ENCODE measurements around the gene TUBG2.
"Not testable (repeated sequence)": the region's sequence is repeated elsewhere in the genome, so short reads cannot be mapped to it uniquely, and the experiment has no call there.

TUBG2 gene

DNA sequence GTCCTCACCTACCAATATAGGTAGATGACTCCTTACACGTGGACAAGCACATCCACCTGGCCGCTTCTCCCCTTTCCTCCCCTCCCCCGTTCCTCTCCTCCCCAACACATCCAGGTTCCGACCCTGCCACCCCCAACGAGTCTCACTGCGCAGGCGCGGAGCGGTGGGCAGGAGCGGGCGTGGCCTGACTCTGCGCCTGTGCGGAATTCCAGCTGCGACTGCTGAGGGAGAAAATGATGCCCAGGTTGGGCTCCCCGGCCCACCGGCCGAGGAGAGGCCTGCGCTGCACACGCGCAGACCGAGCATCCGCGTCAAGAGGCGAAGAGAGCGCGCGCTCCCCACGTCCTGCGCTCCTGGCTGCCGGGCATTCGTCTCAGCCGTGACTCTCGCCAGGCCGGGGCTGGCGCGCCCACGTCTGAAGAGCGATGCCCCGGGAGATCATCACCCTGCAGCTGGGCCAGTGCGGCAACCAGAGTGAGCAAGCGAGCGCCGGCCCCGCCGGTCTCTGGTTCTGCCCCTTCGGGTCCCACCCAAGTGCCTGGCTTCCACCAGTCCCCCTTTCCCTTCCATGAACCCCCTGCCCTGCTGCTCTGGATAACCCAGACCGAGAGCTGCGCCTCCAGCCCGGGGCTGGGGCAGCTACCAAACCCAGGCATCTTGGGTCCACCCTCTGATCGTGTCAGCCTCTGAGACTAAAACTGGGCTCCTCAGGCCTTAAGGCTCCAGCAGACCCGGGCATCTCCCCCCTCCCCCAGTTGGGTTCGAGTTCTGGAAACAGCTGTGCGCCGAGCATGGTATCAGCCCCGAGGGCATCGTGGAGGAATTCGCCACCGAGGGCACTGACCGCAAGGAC is at the start of gene TUBG2:
TUBG2 (plus strand) TSS at position 206 of the 853 bp plus-strand sequence; CDS start at position 426, 220 bp downstream.
- DNase-seq, result peak; percentile 94

DNA sequence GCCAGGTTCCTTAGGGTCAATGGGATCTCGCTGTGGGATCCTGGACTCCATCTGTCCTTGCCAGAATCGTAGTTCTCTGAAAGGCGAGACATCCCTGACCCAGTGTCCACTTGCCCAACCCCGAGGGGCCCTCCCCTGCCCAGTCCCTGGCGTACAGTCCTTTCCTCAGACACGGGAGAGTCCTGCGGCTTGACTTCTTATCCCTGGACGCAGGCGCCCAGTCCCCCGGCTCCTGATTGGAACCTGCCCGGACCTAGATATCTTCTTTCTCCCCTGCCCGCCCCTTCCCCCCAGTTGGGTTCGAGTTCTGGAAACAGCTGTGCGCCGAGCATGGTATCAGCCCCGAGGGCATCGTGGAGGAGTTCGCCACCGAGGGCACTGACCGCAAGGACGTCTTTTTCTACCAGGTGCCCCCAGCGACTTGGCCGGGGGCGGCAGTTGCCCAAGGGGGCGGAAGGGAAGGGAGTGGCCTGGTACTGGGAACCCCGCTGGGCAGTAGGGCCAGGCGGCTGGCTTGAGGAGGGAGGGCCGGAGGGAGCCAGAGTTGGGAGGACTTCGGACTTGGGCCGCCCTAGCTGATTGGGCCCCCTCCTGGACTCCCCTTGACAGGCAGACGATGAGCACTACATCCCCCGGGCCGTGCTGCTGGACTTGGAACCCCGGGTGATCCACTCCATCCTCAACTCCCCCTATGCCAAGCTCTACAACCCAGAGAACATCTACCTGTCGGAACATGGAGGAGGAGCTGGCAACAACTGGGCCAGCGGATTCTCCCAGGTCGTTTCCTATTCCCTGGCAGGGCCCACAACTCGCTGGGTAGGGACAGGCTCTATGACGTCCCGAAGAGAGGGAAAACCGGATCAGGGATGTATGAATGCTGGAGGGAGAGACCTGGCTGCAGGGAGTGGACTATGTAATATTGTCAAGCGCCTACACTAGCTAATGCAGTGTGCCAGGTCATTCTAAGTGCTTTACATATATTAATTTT is 49.0 kb upstream of the TUBG2 start:
- DNase-seq, result not testable (repeated sequence)

DNA sequence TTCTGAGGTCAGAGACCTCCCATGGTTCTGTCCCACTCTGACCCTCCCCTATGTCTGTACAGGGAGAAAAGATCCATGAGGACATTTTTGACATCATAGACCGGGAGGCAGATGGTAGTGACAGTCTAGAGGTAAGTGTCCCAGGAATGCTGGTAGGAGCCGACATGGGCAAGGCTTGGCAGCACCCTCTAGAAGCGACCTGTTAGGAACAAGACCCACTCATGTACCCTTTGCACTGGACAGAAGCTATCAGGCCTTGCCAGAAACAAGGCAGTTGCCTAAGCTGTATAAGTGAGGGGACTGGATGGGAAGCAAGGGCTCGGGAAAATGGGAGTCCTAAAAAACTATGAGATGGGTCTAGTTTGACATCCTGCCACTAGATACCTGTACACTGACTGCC is 47.1 kb upstream of the TUBG2 start:
- DNase-seq, result no peak

DNA sequence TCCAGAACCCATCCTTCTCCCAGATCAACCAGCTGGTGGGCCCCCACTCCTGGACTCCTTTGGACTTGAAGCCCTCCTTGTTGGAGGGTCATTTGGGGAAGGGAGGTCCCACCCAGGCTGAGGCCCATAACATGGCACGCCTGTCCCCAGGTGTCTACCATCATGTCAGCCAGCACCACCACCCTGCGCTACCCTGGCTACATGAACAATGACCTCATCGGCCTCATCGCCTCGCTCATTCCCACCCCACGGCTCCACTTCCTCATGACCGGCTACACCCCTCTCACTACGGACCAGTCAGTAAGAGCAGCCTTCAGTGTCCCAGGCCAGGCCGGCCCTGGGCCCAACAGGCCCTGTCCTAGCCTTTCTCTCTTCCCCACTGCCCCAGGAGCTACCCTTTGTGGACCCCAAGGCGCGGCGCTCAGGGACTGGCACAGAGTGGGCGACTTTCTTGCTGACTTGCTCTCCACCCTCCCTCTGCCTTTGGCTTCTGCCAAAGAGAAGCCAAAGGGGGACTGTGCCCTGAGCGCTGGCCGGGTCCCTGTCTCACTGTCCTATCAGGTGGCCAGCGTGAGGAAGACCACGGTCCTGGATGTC is 45.3 kb upstream of the TUBG2 start:
- no peak for DNase-seq

DNA sequence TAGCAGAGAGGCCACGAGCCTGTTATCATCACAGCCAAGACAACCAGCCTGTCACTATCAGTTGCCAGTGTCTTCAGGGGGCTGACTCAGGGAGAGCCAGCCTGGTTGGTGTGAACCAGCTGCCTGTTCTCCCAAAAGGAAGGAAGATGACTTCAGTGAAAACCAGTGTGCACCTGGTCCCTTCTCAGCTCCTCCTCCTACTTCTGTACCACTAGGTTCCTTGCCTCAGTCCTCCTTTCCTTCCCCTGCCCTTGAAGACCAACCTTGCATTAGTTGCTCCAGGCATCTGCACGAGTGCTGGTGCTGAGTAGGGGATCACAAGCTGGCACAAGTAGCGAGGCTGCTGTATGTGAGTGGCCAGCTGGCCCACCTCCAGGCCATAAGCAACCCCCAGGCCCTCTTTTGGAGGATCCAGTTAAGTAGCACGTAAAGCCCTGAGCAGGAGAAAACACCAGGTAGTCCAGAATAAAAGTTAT is 41.1 kb upstream of the TUBG2 start:
- DNase-seq, result peak; percentile 33

DNA sequence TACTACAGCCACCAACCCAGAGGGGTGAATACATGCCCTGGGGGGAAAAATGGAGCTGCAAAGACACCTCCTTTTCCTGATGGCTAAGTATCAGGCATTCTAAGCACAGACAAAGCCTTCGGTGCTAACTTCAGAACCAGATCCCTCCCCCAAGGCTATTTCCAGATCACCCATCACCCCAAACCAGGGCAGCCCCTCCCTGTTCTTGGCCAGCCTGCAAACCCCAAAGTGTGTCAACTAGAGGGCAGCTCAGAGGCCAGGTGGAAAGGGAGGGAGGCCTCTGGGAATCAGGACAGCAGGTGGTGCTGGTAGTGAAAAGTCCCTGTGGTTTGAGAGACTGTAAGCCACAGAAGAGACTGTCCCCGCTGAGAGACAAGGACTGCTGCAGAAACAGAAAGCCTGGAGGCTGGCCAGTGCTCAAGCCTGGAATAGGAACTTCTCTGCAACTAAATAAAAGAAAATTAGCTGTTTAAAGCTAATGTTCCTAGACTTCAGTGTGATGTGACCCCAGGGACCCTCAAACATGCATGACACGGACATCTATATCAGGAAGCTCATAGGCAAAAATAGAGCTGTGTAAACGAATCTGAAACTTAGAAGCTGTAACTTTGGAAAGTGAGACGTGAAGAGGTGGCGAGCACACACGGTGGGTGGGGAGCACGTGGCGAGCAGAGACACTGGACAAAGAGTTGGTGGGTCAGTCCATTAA is 40.5 kb upstream of the TUBG2 start:
- peak; percentile 47 for DNase-seq

DNA sequence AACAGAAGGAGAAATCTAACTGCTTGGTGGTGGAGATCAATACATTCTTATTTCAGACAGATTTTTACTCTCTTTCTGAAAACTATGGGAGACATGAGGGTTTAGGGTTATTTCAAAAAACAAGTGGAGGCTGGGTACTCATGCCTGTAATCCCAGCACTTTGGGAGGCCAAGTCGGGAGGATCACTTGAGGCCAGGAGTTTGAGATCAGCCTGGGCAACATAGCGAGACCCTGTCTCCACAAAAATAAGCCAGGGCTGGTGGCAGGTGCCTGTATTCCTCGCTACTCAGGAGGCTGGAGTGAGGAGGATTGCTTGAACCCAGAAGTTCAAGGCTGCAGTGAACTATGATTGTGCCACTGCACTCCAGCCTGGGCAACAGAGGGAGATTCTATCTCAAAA is 37.1 kb upstream of the TUBG2 start:
- not testable (repeated sequence) for DNase-seq

DNA sequence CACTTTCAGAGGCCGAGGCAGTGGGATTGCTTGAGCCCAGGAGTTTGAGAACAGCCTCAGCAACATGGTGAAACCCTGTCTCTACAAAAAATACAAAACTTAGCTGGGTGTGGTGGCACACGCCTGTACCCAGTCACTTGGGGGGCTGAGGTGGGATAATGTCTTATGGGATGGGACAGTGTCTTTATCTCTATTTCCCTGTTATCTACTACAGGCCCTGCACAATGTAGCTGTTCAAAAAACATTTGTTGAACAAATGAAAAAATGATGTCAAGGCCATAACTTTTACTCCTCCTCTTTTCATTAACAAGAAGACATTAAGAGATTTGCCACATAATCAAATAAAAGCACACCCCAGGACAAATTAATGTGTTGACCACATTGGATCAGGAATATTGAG is 35.8 kb upstream of the TUBG2 start:
- no peak for DNase-seq

DNA sequence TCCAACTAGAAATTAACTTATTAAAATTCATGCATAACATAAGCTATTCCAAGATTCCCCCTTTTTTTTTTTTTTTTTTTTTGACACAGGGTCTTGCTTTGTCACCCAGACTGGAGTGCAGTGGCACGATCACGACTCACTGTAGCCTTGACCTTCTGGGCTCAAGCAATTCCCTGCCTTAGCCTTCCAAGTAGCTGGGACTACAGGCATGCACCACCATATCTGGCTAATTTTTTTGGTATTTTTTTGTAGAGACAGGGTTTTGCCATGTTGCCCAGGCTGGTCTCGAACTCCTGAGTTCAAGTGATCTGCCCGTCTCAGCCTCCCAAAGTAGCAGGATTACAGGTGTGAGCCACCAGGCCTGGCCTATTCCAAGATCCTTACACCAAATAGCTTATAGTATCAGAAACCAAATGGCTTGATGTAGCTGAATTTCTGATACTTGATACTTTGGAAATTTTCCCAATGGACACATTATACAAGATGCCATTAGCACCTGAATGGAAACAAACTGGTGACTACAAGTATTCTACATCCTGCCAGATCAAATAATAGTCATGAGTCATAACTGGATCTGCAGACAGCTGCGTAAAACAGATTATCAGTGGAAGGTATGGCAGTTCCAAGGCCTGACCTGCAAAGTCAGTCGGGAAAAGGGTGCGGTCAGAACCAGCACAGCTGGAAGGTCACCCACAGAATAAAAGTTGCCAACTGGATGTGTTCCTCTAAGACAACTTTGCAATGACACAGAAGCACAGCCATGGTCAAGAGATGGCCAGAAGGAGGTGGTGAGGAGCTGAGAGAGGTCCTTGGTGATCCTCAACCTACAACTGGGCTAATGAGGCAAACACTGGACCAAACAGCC is 35.1 kb upstream of the TUBG2 start:
- no peak for DNase-seq

DNA sequence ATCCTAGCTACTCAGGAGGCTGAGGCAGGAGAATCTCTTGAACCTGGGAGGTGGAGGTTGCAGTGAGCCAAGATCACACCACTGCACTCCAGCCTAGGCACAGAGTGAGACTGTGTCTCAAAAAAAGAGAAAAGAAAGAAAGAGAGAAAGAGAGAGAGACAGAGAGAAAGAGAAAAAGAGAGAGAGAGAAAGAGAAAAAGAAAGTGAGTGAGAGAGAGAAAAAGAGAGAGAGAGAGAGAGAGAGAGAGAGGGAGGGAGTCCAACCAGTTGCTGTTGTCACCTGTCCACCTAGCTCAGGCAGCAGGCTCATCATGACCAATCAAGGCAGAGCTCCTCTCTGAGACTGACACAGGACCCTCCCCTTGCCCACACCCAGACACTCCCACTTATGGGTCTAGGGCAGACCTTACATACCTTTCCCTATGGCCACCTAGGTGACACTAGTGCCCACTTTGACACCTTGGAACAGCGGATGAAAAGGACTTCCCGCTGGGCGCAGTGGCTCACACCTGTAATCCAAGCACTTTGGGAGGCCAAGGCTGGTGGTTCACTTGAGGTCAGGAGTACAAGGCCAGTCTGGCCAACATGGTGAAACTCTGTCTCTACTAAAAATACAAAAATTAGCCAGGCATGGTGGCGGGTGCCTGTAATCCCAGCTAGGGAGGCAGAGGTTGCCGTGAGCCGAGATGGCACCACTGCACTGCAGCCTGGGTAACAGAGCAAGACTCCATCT is 31.9 kb upstream of the TUBG2 start:
- DNase-seq, result not testable (repeated sequence)

DNA sequence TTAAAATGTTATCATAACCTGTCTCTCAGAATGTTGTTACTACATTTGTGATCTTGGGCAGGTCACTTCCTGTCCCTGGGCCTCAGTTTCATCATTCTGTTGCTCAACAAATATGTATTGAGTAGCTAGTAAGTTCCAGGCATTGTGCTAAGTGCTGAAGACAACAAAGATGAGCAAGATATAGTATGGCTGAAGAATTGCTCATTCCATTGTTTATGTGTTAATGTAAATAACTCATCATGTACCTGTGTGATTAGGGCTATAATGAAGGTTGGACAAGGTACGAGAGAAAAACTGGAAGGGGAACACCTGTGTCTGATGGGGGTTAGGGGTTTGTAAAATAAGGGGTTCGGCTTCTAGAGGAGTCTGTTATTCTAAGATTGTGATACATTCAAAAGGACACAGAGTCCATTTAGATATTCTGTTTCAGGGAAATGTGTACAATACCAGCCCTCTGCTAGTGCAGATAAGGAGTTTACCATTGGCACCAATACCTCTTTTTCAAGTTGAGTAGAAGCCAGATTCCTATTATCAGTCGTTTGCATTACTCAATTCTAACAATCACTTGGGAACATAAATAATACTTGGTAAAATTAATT is 29.6 kb upstream of the TUBG2 start:
- DNase-seq, result no peak

DNA sequence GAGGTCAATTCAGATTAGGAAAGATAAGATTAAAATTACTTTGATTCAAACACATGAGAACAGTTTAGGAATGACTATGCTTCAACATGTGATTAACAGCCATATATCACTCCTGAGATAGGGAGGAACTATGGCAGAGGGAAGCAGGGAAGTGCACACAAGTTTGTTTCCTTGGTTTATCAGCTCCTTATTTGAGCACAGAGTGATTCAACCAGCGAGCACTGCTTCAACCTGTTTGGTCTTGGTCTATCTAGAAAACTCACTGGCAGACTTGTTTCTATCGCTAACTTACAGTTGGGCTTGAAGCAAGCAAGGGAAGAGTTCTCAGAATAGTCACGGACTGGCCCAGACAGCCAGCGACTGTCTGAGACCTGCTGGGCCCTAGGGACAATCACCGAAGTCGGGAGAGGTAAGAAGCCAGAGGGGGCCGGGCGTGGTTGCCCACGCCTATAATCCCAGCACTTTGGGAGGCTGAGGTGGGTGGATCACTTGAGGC is 26.1 kb upstream of the TUBG2 start:
- DNase-seq, result no peak

DNA sequence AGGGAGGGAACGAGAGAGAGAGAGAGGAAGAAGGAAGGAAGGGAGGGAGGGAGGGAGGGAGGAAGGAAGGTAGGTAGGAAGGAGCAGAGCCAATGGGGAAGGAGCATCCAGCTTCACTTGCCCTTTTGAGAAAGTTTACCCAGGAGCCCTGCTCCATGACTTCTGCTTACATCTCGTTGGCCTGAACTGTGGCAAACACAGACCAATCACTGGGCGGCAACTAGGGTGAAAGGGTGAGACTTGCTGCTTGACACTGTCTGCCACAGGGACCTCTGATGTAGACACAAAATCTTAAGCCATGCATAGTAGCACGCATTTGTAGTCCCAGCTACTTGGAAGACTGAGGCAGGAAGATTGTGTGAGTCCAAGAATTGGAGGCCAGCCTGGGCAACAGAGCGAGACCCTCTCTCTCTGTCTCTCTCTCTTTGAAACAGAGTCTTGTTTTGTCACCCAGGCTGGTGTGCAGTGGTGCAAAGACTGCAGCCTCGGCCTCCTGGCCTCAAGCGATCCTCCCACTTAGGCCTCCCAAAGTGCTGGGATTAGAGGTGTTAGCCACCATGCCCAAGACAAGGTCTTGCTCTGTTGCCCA is 19.5 kb upstream of the TUBG2 start:
- no peak for DNase-seq

DNA sequence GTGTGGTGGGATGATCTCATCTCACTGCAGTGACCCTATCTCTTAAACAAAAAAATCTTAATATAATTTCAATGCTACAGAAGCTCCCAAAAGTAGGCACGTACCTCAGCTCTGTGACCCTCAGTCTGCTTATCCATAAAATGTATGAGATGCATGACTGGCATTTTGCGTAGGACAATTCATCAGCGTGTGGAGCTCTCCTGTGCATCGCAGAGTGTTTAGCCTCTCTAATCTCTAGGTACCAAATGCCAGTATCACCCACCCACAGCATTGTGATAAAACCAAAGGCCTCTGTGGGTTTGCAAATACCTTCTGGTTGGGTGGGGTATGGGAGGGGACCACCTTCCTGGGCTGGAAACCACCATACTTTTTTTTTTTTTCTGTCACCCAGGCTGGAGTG is 19.0 kb upstream of the TUBG2 start:
- no peak for DNase-seq

DNA sequence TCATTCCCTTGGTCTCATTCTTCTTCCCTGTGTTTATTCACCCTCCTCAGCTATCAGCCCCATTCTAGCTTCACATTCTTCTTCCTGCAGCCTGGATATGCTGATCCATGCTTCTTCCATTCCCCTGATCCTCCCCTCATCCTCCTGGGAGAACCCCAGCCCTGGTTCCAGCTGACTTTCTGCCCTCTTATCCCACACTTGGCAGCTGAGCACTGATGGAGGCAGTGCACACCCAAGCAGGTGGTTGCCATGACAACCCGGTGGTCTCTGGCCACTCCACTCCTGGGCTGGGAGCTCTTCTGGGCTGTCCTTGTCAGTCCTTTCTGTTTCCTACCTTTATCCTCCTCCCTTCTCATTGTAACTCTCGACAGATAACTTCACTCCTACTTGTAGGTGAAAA is 16.7 kb upstream of the TUBG2 start:
- DNase-seq, result no peak

DNA sequence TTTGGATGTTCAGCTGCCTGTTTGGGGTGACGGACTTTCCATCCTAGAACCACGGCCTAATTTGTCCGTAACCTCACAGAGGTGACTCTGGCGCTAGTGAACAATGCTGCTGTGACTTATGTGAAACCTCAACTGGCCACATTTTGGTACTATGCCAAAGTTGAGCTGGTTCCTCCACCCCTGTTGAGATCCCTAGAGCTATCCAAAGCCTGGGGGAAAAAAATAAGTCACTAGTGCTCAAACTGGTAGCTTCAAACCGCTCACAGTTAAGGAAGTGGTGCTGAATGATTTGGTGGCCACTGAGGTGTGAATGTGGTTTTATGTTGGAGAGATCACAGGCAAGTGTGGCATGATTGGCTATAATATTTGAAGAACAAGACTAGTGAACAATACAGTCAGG is 11.3 kb upstream of the TUBG2 start:
- DNase-seq, result no peak

DNA sequence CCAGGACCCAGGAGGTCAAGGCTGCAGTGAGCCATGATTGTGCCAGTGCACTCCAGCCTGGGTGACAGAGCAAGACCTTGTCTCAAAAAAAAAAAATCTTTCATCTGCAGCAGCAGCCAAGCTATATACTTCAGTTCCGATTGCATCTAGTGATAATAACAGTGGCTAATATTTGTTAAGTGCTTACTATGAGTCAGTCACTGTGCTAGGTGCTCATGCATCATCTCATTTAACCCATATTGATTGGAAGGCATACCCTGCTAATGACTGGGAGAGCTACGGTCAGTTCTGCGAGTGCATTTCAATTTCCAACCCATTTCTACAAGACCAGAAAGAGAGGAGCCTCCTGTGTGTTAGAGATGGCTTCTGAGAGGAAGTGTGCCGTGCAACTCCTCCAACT is 7.7 kb upstream of the TUBG2 start:
- no peak for DNase-seq

DNA sequence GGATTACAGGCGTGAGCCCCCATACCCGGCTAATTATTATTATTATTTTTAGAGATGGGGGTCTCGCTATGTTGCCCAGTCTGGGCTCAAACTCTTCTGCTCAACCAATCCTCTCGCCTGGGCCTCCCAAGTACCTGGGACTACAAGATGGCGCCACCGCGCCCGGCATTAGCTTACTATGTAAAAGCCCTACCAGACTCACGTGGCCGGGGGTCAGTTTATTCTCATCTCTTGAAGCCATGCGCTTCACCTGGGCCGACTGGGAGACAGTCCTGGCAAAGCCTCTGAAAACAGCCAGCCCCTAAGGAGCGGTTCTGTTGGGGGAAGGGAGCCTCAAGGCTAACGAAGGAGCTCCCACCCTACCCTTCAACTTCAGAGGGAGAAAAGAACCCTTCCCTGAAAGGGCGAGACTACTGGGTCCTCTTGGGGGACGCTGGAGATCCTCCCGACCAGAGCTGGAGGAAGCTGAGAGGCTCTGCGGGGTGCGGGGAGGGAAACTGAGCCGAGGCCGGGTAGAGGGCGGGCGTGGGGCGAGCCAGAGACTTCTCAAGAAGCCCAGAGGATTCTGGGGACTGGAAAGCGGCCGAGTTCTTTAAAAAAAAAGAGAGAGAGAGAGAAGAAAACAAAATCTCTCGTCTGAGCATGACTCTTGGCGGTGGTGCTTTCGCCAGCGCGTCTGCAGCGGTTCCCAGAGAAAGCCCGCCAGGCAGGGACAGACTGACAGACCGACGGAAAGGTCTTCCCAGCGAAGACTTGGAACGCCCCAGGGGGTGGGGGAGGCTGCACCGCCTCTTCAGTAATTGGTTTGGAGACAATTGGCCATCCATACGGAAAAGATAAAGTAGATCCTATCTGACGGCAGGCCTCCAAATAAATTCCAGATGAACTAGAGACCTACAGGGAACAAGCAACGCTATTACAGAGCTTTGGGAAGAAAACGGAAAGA is 5.6 kb upstream of the TUBG2 start:
- peak; percentile 82 for DNase-seq

All from left hindlimb (tissue), 1 donor.